HG03135 (cell line): ENCODE measurements around the gene DNAI1.

ENCODE experiments used
- ATAC-seq: cut with Tn5 transposase; IDR thresholded peaks from one replicate; pipeline ENCODE4 v1.9.1; 2021; ENCODE audit warnings: mild to moderate bottlenecking, moderate library complexity; ENCODE audit not compliant: unreplicated experiment

The DNAI1 gene

GRCh38 chr9:34486572-34486971 lies 28.0 kb downstream of the DNAI1 start:
- no peak for ATAC-seq

GRCh38 chr9:34490360-34490759 lies 31.8 kb downstream of the DNAI1 start:
- ATAC-seq = no peak

GRCh38 chr9:34490760-34491159 lies 32.2 kb downstream of the DNAI1 start:
- ATAC-seq = no peak

DNA sequence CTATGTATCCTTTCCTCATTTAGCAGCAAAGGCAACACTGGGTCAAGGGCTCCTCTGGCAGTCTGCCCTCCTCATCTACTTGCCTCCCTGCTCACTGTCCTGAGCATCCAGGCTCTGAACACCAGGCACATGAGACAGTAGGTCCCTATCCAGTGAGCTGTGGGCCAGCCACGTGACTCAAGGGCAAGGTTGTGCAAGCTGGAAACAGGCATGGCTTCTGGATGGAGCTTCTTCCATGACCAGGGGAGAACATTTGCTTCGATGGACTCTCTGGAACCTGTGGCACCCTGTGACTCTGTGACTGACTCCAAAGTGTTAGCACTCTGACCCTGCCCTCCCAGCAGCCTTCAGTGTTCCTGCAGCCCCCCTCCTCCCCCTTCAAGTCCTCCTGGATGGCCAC lies 33.0 kb downstream of the DNAI1 start:
- ATAC-seq = no peak

GRCh38 chr9:34492051-34492450 lies 33.4 kb downstream of the DNAI1 start:
- ATAC-seq = no peak

- ATAC-seq = no peak
Measured at GRCh38 chr9:34493972-34494535, 35.4 kb downstream of the DNAI1 start.

DNA sequence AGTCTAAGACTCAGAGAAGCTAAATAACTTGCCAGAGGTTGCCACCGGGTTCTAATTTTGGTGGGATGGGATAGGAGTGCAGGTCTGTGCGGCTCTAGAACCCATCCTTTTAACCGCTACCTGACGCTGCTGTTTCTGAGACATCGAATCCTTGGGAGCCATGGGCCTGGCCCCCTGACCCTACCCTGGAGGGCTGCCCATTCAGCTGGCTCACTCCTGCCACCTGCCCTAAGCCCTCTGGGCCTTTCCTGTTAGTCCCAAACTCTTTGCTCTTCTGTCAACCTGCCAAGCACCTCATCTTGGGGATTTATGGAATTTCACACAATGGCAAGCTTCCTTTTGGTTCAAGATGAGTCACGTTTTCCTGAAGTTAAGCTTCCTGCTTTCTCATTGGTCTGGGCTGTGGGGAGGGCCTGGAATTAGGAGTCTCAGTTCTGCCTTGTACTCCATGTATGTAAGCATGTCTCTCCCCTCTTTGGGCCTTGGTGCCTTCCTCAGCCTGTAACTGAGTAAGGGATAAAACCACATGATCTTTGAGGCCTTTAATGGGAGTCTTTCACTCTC lies 37.6 kb downstream of the DNAI1 start:
- ATAC-seq = no peak

- ATAC-seq = no peak
Measured at GRCh38 chr9:34498553-34498952, 39.9 kb downstream of the DNAI1 start.

DNA sequence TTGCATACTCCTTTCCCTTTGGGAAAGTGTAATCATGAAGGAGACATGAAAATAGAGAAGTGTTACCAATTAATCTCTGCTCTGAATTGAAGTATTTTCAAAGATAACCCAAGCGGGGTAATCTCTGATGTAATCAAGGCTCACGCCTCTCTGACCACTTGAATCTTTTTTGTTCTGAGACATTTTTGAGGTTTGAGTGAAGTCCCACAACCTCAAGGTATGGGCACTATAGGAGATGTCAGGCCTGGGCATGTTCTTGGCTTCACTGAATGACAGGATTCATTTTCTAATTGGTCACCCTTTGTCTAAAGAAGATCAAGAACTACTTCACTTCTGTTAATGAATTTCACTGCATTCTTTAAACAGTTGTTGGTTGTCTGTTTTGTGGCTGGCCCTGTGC lies 40.5 kb downstream of the DNAI1 start:
- ATAC-seq = no peak

GRCh38 chr9:34500623-34501267 lies 42.1 kb downstream of the DNAI1 start:
- ATAC-seq = no peak

GRCh38 chr9:34501372-34501771 lies 42.8 kb downstream of the DNAI1 start:
- no peak for ATAC-seq

- no peak for ATAC-seq
Measured at GRCh38 chr9:34501889-34502425, 43.4 kb downstream of the DNAI1 start.

DNA sequence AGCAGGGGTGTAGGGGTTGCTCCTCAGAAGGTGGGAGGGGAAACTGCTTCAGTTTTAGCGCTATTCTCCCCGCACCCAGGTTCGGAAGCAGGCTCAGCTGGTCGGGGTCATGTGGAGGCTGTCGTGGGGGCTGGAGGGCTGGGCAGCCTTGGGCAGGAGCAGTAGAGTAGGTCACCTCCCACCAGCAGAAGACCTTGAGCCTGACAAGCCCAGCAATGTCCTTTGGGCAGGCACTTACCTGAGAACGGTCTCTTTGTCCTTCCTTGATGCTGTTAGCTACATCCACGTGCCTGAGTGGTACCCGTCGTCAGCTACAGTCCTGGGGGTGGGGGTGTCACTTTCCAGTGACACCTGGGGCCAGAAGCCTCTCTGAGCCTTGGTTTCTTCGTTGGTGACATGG lies 43.9 kb downstream of the DNAI1 start:
- ATAC-seq = no peak

DNA sequence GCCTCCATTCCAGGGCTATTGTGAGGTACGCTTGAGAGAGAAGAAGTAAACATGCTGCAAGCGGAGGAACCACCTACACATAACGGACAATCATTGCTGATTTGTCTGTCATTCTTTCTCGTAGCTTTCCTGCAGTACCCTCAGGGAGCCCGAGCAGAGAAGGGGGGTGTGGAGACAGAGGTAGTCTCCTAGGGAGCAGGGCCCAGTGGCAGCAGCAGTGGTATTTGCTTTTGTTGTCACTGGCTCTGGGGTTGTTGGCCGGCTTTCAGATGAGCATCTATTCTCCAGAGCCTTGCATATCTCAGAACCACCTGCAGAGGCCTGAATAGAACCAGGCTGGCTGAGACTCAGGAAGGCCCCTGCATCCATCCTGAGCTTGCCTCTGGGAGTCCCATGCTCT lies 44.3 kb downstream of the DNAI1 start:
- no peak for ATAC-seq

GRCh38 chr9:34503406-34503805 lies 44.8 kb downstream of the DNAI1 start:
- no peak for ATAC-seq

GRCh38 chr9:34505370-34506120 lies 46.9 kb downstream of the DNAI1 start:
- ATAC-seq = no peak

- ATAC-seq = no peak
Measured at GRCh38 chr9:34506623-34507022, 48.0 kb downstream of the DNAI1 start.

- no peak for ATAC-seq
Measured at GRCh38 chr9:34507556-34507955, 49.0 kb downstream of the DNAI1 start.

DNA sequence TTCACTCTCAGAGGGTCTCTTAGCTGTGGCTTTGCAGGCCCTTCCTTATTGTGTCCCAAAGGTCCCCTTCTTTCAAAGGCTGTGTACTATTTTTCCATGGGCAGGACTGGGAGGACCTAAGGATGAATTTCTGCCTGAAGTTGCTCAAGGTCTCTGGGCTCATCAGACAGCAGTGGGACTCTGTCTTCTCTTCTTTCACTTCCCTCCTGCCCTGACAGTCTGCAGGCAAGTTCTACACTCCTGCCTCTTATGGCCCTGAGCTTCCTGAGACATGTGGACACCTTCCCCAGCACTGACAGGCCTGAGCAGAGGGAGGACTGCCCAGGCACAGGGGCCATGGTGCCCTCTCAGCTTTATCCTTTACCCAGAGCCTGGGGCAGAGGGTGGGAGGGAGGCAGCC lies 49.4 kb downstream of the DNAI1 start:
- ATAC-seq = no peak

- no peak for ATAC-seq
Measured at GRCh38 chr9:34508463-34508862, 49.9 kb downstream of the DNAI1 start.

DNA sequence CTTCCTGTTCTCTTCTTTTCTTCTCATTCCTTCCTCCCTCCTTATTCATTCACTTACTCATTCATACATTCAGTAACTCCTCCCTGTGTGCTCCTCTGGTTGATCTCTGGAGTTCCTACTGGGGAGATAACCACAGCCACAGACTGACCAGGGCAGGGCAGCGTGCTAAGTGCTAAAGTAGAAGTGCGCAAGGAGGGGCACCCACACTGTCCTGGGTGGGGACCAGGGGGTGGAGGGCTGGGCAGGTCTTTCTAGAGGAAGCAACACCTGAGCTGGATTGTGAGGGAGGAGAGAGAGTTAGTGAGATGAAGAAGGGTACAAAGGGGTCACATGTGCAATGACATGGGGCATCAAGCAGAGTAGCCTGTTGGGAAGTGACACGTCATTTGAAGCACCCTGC lies 50.3 kb downstream of the DNAI1 start:
- no peak for ATAC-seq
